HG03039 (cell line): ENCODE measurements around the gene RNF10.
A peak's percentile ranks its signal among the peaks of the same experiment; 100 is the strongest.
"Not testable (repeated sequence)": the region's sequence is repeated elsewhere in the genome, so short reads cannot be mapped to it uniquely, and the experiment has no call there.

Experiments used
- ATAC-seq: cut with Tn5 transposase; IDR thresholded peaks from one replicate; pipeline ENCODE4 v1.9.1; 2021; ENCODE audit warnings: mild to moderate bottlenecking, moderate library complexity; ENCODE audit not compliant: unreplicated experiment

Gene RNF10

DNA sequence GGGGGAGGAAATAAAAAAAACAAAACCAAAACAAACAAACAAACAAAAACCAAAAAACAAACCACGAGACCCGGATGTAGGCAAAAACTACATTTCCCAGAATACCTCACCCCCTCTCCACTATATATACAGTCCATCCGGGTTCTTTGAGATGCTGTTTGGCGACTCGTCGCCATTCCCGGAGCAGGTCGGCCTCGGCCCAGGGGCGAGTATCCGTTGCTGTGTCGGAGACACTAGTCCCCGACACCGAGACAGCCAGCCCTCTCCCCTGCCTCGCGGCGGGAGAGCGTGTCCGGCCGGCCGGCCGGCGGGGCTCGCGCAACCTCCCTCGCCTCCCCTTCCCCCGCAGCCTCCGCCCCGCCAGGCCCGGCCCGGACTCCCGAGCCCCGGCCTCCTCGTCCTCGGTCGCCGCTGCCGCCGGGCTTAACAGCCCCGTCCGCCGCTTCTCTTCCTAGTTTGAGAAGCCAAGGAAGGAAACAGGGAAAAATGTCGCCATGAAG lies at the start of gene RNF10:
TSS of gene RNF10 (plus strand) at position 154 of the 500 bp plus-strand sequence. CDS start 456 bp downstream, outside the sequence.
- peak; percentile 64 for ATAC-seq

DNA sequence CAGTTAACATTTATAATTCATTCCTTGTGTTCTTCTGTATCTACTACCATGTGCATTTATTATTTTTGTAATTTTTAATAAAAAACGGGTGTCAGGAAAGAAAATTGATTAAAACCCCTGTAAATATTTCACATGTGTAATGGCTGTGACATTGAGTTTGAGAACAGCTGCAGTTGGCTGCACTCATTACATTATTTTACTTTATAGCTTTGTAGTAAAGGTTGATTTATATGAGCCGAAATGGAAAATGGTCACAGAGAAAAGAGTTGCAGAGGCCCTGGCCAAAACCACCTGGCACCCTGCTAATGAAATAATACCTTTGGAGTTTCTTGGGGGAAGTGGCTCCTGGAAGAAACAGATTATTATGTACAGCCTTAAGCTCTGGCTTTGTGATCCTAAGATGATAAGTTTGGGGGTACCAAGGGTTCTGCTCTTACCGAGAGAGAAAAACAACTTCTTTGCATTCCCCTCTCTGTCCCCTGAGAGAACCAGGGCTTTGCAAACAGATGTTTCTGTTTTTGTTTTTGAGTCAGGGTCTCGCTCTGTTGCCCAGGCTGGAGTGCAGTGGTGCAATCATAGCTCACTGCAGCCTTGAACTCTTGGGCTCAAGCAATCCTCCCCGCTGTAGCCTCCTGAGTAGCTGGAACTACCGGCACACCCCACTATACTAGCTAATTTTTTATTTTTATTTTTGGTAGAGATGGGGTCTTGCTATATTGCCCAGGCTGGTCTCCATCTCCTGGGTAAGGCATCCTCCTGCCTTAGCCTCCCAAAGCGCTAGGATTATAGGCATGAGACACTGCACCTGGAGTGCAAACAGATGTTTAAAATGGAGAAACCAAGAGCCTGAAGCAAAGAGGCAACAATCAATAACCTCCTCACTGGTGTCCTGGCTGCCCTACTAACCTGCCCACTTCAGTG lies 47.9 kb upstream of the RNF10 start:
- ATAC-seq: no peak

DNA sequence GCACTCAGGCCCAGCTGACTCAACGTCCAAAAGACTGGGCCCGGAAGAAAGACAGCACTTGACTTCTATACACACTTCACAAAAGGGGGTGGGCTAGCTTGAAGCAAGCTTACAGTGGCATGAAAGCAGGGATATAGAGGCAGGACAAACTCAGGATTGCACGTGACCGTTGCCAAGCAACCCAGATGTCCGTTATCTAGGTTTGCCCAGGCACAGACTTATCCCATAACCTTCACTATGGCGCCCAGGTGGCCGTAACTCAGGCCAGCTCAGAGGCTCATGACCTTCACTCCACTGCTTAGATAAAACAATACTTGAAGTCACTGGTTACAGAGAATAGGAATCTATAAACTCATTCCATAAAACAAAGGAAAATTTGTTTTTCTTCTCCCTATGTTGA lies 46.6 kb upstream of the RNF10 start:
- ATAC-seq: not testable (repeated sequence)

DNA sequence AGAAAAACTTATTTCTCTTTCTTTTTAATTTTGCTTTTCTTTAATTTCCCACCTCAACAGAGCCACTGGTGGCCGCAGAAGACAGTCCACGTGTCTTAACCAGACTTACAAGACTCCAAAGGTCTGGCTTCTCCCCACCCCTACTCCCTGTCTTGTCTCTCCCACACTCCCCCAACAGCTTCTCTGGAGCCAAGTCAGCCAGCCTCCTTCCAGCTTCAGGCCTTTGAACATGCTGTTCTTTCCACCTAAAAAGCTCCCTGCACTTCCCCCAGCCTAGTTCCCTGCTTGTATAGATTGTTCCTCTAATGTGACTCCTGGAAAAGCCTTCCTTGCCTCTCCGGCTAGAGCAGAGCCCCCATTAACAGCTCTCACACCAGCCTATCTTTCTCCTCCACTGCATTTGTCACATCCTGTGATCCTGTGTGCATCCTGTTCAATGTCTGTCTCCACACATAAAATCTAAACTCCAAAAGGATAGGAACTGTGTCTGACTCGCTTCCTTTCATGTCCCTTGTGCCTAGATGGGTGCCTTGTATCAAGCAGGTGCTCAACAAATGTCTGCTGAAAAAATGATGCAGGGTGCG lies 46.0 kb upstream of the RNF10 start:
- no peak for ATAC-seq

DNA sequence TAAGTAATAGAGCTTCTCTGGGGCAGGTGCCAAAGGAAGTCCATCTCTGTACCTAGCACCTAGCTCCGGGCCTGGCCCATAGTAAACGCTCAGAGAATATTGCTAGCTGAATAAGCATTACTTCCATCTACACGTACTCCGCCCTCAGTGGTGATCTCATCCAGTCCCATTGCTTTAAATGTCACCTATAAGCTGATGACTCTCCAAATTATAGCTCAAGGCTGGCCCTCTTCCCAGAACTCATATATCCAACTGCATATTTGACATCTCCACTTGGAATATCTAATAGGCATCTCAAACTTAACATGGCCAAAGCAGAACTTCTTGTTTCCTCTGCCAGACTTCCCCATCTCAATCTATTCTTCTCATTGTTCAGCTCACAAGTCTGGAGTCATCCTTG lies 45.1 kb upstream of the RNF10 start:
- no peak for ATAC-seq

DNA sequence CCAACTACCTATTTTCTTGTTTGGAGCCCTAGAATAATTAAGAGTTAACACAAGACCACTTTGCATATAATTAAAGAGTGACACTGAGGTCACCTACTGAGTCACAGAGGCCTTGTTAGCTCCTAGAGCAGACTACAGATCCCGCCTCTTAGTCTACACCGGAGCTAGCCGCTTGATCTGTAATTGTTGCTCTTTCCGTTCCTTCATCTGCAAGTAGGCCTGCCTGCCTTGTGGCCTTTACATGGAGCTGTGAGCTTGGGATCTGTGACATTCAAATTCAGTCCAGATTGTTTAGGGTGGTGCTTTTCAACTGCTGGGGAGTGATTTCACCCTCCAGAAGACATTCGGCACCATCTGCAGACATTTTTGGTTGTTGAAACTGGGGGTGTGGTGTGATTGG lies 43.8 kb upstream of the RNF10 start:
- ATAC-seq: no peak

DNA sequence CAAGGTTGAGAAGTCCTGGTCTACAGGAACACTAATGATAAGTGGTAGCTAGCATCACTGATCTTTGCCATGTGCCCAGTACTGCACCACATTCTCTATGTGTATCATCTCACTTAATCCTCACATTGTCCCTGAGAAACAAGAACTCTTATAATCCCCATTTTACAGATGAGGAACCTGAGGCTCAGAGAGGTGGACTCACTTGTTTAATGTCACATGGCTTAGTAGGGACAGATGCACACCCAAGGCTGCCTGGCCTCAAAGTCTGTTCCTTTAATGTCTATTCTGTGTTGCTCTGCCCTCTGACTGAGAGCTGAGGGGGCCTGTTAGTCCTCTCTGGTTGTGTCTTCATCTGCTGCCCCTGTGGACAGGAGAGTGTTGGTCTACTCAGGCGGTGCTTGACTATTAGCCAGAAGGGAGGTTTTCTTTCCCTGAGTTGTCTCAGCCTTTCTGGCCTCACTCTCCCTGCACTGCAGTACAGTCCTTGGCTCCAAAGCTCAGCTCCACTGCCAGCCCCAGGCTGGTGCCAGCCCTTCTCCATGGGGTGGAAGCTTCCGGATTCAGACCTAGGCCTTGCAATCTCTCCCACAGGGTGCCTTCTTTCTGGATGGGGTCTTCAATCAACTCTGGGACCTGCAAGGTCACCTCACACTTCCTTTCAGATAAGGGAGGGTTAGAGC lies 43.2 kb upstream of the RNF10 start:
- ATAC-seq: no peak

DNA sequence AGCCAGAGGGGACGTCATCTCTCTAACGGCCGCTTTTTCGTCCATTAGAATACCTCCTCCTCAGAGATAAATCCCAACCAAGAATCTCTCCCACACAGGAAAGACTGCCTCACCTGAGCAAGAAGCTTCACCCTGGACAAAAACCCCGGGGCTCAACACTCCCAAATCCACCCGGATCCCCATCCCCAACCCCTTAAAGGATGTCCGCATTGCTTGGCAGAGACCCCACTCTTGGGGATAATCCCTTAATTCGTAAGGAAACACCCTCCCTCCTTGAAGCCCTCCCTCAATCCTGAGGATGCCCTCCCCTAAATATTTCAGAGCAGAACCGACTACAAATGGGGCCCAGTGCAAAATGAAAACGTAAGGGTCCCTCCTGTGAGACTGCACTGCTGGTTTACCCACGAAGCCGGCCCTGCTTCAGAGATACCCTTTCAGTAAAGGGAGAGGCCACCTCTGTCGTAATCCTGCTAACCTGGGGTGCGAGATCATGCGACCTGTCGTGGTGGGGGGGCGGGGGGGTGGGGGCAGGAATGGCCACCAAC lies 38.9 kb upstream of the RNF10 start:
- peak; percentile 20 for ATAC-seq

DNA sequence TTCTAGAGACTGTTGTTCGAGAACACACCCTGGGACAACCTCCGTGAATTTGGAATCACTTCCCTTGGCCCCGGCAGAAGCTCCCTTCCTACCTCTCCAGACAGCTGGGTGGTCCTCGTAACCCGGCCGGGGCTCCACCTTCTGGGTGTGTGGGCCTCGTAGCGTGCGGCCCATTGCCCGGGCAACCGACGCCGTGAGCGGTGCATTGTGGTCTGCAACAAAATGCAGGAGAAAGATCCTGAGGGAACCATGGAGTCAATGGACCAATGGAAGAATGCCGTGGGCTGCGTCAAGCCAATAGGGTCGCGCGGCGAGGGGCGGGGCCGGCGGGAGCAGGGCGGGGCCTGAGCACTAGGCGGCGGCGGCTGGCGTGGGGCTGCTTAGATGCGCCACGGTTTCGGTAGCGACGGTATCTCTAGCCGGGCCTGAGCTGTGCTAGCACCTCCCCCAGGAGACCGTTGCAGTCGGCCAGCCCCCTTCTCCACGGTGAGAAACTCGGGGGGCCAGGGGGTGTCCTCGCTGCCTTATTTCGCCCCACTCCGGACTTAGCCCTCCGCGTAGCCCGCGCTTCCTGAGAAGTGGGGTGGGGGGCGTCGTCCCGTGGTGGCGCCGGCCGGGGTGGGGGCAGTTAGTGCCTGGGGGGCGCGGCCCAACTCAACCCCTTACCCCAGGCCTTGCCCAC lies 38.3 kb upstream of the RNF10 start, which contains the start of gene DYNLL1:
TSS of gene DYNLL1 (plus strand) at position 383 of the 682 bp plus-strand sequence. CDS start 309 bp downstream, outside the sequence.
- peak; percentile 88 for ATAC-seq

DNA sequence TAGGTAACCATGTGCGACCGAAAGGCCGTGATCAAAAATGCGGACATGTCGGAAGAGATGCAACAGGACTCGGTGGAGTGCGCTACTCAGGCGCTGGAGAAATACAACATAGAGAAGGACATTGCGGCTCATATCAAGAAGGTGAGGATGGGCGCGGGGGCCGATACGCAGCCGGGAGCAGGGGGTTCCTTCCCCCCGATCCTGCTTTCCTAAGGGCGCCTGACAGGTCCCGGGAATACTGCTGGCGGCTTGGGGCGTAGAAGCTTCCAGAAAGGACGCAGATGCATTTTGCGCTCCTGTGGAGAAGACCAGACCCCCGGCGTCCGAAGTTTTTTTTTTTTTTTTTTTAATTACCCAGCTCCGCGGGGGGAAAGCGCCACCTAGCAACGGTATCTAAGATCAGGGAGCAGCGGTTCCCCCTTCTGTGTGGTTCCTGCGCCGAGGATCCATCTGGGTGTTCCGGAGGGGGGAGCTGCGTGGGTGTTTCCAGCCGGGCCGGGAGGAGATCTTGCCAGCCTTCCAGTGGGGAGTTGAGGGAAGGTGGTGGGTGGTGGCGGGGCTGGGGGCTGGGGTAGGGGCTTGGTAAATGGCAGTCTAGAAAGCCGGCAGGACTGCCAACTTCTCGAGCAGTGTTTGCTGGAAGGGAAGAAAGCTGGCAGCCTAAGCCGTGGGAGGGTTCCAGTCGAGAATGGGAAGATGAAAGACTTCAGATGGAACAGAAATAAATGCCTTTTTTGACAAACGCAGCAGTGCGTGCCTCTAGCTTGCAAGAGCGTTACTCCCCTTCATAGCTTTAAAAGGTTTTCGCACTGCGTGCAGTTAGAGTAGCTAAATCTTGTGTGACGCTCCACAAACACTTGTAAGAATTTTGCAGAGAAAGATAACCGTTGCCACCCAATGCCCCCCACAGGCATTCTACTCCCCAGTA lies 37.5 kb upstream of the RNF10 start:
- peak; percentile 3 for ATAC-seq

DNA sequence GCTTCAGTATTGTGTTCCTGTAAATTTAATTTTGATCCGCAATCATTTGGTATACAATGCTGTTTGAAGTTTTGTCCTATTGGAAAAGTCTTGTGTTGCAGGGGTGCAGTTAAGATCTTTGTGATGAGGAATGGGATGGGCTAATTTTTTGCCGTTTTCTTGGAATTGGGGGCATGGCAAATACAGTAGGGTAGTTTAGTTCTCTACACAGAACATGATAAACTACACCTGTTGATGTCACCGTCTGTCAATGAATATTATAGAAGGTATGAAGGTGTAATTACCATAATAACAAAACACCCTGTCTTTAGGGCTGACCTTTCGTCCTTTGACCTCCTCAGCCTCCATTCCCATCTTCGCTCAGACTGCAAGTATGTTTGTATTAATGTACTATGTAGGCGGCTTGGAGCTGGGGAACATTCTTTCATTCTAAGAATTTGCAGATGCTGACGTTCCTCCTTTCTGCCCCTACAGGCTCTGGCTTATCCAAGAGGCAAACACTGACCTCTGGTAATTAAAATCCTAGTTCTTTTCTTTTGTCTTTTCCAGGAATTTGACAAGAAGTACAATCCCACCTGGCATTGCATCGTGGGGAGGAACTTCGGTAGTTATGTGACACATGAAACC lies 36.5 kb upstream of the RNF10 start:
- ATAC-seq: no peak

DNA sequence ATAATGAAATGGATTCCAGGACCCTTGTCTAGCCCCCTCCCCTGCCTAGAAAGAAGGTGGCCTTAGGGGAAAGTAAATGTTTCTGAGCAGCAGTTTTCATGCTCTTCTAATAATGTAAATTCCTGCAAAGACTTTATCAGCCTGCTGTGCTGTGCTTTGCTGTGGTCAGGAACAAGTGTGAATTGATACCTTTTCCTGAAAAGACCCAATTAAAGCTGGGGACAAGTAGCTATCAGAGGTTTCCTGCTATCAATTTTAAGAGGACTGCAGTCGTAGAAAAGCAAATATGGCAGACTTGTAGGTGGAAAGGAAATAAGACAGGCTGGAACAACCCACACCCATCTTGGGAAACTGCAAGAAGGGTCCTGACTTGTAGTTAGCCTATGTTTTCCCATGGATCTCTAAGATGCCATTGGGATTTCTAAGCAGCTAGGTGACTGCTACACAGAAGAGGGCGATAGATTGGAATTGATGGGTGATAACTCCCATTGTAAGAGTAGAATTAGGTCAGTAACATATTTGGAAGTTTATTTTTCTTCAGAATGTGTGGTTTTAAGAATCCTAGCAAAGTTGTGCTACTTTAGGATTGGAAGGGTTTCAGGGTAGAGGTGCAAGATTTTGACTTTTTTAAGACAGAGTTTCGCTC lies 35.2 kb upstream of the RNF10 start:
- no peak for ATAC-seq

DNA sequence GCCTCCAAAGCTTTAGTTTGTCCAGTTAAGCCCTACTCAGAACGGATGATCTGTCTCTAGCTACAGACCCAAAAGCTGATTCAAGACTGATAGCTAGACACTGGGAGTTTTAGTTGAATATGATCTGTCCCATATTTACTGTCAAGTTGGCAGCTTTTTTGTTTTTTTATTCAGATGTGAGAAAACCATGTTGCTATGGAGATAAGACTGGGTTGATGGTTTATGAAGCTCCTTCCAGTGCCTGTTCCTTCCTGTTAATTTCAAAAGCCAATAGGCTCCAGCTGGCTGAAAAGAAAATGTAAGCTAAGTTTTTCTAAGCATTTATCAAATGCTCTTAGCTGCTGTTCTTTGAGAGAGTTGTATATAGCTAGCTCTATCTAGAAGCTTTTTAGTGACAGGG lies 33.6 kb upstream of the RNF10 start:
- ATAC-seq: no peak

DNA sequence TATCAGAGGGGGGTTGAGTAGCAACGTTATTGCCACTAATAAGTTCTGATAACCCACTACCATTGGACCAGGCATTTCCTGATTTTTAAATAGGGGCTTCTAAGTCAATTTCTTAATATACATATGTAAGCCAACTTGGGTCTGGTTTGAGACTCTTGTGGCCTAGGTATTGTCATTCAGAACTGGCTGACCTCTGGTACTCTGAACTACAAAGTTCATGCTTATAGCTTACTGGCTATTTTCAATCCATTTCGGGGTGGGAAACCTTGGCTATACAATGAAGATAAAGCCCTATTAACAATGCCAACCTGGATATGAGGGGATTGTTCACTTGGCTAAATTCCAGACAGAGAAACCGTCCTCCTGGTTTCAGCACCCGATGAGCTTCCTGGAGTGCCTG lies 29.6 kb upstream of the RNF10 start:
- ATAC-seq: no peak

DNA sequence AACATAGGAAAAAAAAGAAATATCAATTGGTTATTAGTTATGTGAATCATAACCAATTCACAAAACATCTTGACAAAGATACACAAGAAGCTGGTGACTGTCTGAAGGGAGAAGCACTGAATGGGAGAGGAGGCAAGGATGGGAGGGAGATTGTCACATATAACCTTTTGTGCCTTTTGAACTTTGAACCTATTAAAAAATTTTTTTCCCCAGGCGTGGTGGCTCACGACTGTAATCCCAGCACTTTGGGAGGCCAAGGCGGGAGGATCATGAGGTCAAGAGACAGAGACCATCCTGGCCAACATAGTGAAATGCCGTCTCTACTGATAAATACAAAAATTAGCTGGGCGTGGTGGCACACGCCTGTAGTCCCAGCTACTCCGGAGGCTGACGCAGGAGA lies 25.6 kb upstream of the RNF10 start:
- ATAC-seq: no peak

DNA sequence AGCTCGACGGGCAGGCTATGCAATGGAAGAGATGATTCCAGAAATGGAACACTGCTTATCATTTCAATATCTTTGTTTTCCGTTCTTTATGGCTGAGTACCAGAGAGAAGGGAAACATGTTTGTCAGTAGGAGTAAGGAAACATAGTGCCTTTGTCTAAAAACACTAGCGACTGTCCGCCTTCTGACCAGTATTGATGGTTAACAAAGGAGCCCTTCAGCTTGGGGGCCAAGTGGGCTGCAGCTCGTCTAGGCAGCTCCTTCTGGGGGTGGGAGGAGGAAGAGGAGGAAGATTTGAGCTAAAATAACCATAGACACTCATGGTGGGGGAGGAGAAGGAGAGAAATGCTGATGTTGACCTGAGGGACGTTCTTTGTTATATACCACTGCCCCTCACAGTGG lies 20.2 kb upstream of the RNF10 start:
- ATAC-seq: no peak

DNA sequence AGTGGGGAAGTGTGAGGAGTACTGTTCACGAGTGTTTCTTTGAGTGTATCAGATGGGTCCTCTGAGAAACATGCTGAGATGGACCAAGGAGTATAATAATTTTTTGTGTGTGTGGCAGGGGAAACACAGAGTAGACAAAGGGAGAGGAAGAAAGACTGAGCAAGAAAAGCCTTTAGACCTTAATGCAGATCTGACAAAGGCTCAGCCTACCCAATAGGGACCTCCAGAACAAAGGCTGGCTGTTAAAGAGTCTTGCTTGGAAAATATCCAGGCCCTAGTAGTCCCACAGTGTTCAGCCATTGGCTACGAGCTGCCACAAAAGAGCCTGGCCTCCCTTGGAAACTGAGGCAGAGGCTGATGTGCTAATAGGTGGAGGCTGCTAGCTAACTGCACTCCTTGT lies 18.7 kb upstream of the RNF10 start:
- no peak for ATAC-seq

DNA sequence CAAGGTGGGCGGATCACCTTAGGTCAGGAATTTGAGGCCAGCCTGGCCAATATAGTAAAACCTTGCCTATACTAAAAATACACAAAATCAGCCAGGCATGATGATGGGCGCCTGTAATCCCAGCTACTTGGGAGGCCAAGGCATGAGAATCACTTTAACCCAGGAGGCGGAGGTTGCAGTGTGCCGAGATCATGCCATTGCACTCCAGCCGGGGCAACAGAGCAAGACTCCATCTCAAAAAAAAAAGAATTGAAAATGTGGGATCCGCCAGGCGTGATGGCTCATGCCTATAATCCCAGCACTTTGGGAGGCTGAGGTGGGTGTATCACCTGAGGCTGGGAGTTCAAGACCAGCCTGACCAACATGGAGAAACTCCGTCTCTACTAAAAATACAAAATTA lies 14.8 kb upstream of the RNF10 start:
- ATAC-seq: not testable (repeated sequence)

DNA sequence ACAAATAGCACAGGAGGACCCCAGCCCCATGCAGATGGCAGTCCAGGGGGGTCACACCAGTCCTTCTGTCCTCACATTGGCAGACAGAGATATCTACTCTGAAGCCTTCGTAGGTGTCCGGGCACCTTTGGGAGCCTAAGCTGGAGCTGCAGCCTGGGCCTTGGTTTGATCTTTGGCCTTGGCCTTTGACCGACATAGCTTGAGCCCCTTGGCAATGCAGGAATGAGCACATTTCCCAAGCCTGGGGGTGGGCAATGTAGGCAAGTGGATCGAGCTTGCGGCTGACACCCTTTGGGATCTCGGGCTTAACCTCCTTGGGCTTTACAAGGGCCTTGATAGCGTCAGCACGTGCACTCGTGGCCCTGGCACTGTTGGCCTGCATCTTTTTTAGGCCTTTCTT lies 11.6 kb upstream of the RNF10 start:
- ATAC-seq: no peak
